Hair follicular keratinocyte (primary cell): ENCODE data around the gene RPS17. TPM values are rescaled to one million over a fixed set of nuclear protein-coding genes. Genes with fewer than 3 reads are reported as not detected.

Experiments used
- total RNA-seq: library from RNA; depleted of rRNA; stranded (reverse); fragments of >200 nt; gene quantifications from 2 replicates; pipeline ENCODE4 v1.2.3, GENCODE V29; 2015

The RPS17 gene
- total RNA-seq: 5,187 and 6,012 TPM in 2 replicates

DNA sequence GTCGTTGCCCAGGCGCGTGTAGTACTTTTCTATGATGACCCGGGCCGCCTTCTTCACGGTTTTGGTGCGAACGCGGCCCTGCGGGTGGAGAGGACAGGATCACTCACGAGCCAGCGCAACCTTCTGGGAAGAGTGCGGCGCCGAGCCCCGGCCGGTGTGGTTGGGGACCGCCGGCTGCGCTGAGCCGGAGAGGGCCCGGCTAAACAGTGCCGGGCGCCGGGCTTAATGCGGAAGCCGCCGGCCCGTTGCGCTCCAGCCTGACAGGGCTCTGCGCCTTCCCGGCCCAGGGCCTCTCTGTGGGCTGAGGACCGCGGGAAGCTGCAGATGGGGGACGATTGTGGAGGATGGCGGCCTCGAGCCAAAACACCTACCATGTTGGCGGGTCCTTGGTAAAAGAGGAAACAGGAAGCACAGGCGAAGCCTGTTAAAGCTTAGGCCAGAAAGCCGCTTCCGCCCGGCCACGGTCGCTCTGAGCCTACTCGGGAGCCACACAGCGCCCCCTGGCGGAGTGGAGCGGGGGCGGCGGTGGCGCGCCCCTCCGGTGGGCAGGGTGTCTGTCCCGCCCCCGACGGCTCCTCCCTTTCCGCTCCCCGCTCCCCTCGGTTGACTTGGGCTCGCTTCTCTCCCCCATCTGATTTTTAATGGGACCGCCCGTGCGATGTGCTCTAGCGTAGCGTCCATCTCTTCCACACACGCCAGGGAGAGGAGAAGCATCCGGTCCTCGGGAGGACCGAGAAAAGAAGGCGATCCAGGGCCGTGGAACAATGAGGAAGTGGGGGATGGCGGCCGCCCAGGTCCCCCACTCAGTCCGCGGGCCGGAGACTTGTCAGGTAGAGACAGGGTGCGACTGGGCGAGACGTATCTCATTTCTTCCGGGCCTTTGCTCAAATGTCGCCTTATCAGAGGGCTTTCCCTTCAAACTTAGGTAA, at the start of gene RPS17:
Gene RPS17 (minus strand): TSS at position 403 of the 929 bp plus-strand sequence. CDS start 29 bp downstream, at position 374.

Other genes starting within 250 kb of the RPS17 start
- 0.23 TPM in 2 replicates for gene GOLGA6L10, start 191.0 kb downstream of the RPS17 start, total RNA-seq
- 0.78 and 3.1 TPM in 2 replicates for gene GOLGA6L9, start 110.6 kb downstream of the RPS17 start, total RNA-seq
- gene CPEB1, start 106.9 kb upstream of the RPS17 start, total RNA-seq: 0.04 TPM in 1 of 2 replicates, not detected in the other
- 0.78 and 1.2 TPM in 2 replicates for gene AP3B2, start 169.4 kb upstream of the RPS17 start, total RNA-seq